ENCODE measurements around the gene ZKSCAN7. TPM values are rescaled to one million over a fixed set of nuclear protein-coding genes. Genes with fewer than 3 reads are reported as not detected.

Gene ZKSCAN7
- total and polyA plus RNA-seq, 8 donors: 1.3 to 5.2 (median 2.3) TPM

GRCh38 chr3:44510000-44510368 is 45.0 kb upstream of the ZKSCAN7 start:
- Histone ChIP-seq H3K27ac (peak overlapping the region; percentile 65 to 88 (median 74)), H3K4me3 (peak overlapping the region; percentile 57 to 88 (median 74)), H3K9me3 (no peaks in the 10 kb centered on the region), H3K36me3 (no peaks in the 10 kb centered on the region), H3K4me1 (peaks cover 8 to 22% (median 14%) of the 10 kb centered on the region in 3 donors), H3K27me3 (no peaks in the 10 kb centered on the region)
- WGBS, 2 donors: 0% methylated on average over 6 of the region's 6 CpGs
- DNase-seq (peak in 2 of 6 donors; percentile 13 to 19), ATAC-seq (peak; percentile 44 to 68 (median 50)), FAIRE-seq (no peak)
- intact Hi-C loops (cut with DNase I): no loop called here
- no peak for TF ChIP-seq CTCF (IDR thresholded peaks at IDR 0.05)

DNA sequence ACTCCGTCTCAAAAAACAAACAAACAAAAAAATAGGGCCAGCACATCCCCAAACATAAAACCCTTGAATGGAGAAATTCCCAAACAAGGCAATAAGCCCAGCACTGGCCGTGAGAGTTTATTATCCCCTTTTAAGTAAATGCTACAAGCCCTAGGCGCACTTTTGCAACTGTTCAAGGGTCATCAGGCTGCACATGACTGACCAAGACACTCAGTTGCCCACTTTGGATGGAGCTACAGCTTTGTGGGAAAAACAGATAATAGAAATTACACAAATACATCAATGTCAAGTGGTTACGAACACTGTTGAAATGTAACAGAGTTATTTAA is 43.8 kb upstream of the ZKSCAN7 start:
- Histone ChIP-seq H3K27me3 (no peaks in the 10 kb centered on the region), H3K4me1 (peaks cover 8 to 22% (median 14%) of the 10 kb centered on the region in 3 donors), H3K36me3 (no peaks in the 10 kb centered on the region), H3K4me3 (peak overlapping the region; percentile 57 to 88 (median 74)), H3K9me3 (no peaks in the 10 kb centered on the region), H3K27ac (peak overlapping the region; percentile 65 to 88 (median 74))
- intact Hi-C loops (cut with DNase I): no loop called here
- TF ChIP-seq CTCF (IDR thresholded peaks at IDR 0.05): no peak
- 36 to 41% methylated on average over 4 of the region's 4 CpGs for WGBS, 2 donors
- ATAC-seq (no peak), DNase-seq (no peak), FAIRE-seq (no peak)

GRCh38 chr3:44513513-44513912 is 41.5 kb upstream of the ZKSCAN7 start:
- 32 to 35% methylated on average over 3 of the region's 3 CpGs for WGBS, 2 donors
- FAIRE-seq (no peak), ATAC-seq (no peak), DNase-seq (no peak)
- no peaks in the 10 kb centered on the region for H3K27me3 ChIP-seq
- H3K9me3 ChIP-seq: no peaks in the 10 kb centered on the region
- H3K36me3 ChIP-seq: no peaks in the 10 kb centered on the region
- H3K4me3 ChIP-seq: no peak overlapping the region
- intact Hi-C loops (cut with DNase I): no loop called here
- H3K27ac ChIP-seq: no peak overlapping the region
- no peak for TF ChIP-seq CTCF (IDR thresholded peaks at IDR 0.05)
- H3K4me1 ChIP-seq: peaks cover 7 to 18% (median 10%) of the 10 kb centered on the region in 3 donors

GRCh38 chr3:44516230-44516629 is 38.8 kb upstream of the ZKSCAN7 start:
- no peak for ATAC-seq
- H3K4me1 ChIP-seq: peaks cover 0 to 3% (median 0%) of the 10 kb centered on the region in 3 donors
- FAIRE-seq: no peak
- TF ChIP-seq CTCF (IDR thresholded peaks at IDR 0.05): no peak
- no peak overlapping the region for H3K27ac ChIP-seq
- no peak overlapping the region for H3K4me3 ChIP-seq
- H3K36me3 ChIP-seq: no peaks in the 10 kb centered on the region
- DNase-seq: no peak
- H3K27me3 ChIP-seq: no peaks in the 10 kb centered on the region
- WGBS, 2 donors: 79 to 90% methylated on average over 2 of the region's 3 CpGs
- H3K9me3 ChIP-seq: no peaks in the 10 kb centered on the region
- intact Hi-C loops (cut with DNase I): no loop called here

- no peak overlapping the region for H3K4me3 ChIP-seq
- no peak for TF ChIP-seq CTCF (IDR thresholded peaks at IDR 0.05)
- DNase-seq (no peak), FAIRE-seq (no peak), ATAC-seq (no peak)
- WGBS, 2 donors: 46 to 52% methylated on average over 2 of the region's 2 CpGs
- no peaks in the 10 kb centered on the region for H3K36me3 ChIP-seq
- no peaks in the 10 kb centered on the region for H3K4me1 ChIP-seq
- no peaks in the 10 kb centered on the region for H3K27me3 ChIP-seq
- intact Hi-C loops (cut with DNase I): no loop called here
- H3K9me3 ChIP-seq: no peaks in the 10 kb centered on the region
- H3K27ac ChIP-seq: no peak overlapping the region
Measured at GRCh38 chr3:44518782-44519156, 36.2 kb upstream of the ZKSCAN7 start.

Data from pancreas (tissue), 10 donors.